AG09309 (cell line): ENCODE data around the gene ZNF487.

ENCODE experiments used
- DNase-seq: peaks from one replicate; pipeline ENCODE4 v3.0.0-alpha.2; 2010; ENCODE audit warnings: low read depth
- H3K4me3 ChIP-seq: 2 replicates; pipeline ENCODE4 v1.5.1; 2011; ENCODE audit warnings: mild to moderate bottlenecking, low read depth, low read length, moderate library complexity; ENCODE audit not compliant: control insufficient read depth
- TF ChIP-seq, protein P1 (sequence below): IDR thresholded peaks from 2 replicates; pipeline ENCODE4 v1.5.1; 2011; ENCODE audit warnings: mild to moderate bottlenecking, low read depth, low read length, inconsistent platforms; ENCODE audit not compliant: insufficient read depth, control insufficient read depth; ENCODE audit errors: missing control alignments

ZNF487 gene

DNA sequence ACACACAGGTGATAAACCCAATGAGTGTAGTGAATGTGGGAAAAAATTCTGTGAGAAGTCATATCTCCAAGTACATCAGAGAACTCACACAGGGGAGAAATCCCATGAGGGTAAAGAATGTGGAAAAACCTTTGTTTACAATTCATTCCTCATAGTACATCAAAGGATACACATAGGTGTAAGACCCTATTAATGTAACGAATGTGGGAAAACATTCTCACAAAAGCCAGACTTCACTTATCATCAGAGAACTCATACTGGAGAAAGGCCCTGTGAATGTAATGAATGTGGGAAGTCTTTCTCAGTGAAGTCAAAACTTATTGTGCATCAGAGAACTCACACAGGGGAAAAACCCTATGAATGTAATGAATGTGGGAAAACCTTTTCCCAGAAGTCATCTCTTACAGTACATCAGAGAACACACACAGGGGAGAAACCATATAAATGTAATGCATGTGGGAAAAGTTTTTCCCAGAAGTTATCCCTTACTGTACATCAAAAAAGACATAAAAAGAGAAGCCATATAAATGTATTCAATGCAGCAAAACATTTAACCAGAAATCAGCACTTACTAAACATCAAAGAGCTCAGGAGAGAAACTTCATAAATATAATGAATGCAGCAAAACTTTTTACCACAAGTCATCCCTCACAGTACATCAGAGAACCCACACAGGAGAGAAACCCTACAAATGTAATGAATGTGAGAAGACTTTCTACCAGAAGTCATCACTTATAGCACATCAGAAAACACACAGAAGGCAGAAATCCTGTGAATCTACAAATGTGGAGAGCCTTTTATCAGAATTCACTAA lies 87.7 kb downstream of the ZNF487 start:
- H3K4me3 ChIP-seq, result no peak overlapping the region
- TF ChIP-seq, protein P1, sequence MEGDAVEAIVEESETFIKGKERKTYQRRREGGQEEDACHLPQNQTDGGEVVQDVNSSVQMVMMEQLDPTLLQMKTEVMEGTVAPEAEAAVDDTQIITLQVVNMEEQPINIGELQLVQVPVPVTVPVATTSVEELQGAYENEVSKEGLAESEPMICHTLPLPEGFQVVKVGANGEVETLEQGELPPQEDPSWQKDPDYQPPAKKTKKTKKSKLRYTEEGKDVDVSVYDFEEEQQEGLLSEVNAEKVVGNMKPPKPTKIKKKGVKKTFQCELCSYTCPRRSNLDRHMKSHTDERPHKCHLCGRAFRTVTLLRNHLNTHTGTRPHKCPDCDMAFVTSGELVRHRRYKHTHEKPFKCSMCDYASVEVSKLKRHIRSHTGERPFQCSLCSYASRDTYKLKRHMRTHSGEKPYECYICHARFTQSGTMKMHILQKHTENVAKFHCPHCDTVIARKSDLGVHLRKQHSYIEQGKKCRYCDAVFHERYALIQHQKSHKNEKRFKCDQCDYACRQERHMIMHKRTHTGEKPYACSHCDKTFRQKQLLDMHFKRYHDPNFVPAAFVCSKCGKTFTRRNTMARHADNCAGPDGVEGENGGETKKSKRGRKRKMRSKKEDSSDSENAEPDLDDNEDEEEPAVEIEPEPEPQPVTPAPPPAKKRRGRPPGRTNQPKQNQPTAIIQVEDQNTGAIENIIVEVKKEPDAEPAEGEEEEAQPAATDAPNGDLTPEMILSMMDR, result no peak
- DNase-seq, result no peak
